Right lung (tissue), 5 donors: ENCODE measurements around the gene MACROH2A2. TPM values are rescaled to one million over a fixed set of nuclear protein-coding genes. Genes with fewer than 3 reads are reported as not detected.
"Not testable (repeated sequence)": the region's sequence is repeated elsewhere in the genome, so short reads cannot be mapped to it uniquely, and the experiment has no call there.

Experiments used
- DNase-seq, 2 donors: peaks; one replicate each; pipeline ENCODE4 v3.0.0-alpha.2; 2013
- polyA plus RNA-seq, 5 donors: library from polyadenylated mRNA; unstranded; fragments of 120-200 nt; gene quantifications; one replicate each; pipeline versions ENCODE4 v1.2.1 to v1.2.3, GENCODE V29; 2013; ENCODE audit warnings: inconsistent platforms in 1 of 5, low replicate concordance in 1 of 5; ENCODE audit not compliant: insufficient read length in 5 of 5, insufficient read depth in 1 of 5

MACROH2A2 gene
- polyA plus RNA-seq, 5 donors: 69.3 to 78.0 (median 71.6) TPM

GRCh38 chr10:70063418-70064098 is 10.9 kb downstream of the MACROH2A2 start:
- DNase-seq: no peak

DNA sequence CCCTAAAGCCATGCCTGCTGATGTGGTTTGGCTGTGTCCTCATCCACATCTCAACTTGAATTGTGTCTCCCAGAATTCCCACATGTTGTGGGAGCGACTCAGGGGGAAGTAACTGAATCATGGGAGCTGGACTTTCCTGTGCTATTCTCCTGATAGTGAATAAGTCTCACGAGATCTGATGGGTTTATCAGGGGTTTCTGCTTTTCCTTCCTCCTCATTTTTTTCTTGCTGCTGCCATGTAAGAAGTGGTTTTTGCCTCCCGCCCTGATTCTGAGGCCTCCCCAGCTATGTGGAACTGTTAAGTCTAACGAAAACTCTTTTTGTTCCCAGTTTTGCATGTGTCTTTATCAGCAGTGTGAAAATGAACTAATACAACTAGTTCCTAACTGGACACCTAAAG is 11.8 kb downstream of the MACROH2A2 start:
- DNase-seq: no peak

GRCh38 chr10:70066190-70066589 is 13.5 kb downstream of the MACROH2A2 start:
- no peak for DNase-seq

GRCh38 chr10:70067586-70067985 is 14.9 kb downstream of the MACROH2A2 start:
- no peak for DNase-seq

- no peak for DNase-seq
Measured at GRCh38 chr10:70068925-70069324, 16.3 kb downstream of the MACROH2A2 start.

- no peak for DNase-seq
Measured at GRCh38 chr10:70069346-70069745, 16.7 kb downstream of the MACROH2A2 start.

DNA sequence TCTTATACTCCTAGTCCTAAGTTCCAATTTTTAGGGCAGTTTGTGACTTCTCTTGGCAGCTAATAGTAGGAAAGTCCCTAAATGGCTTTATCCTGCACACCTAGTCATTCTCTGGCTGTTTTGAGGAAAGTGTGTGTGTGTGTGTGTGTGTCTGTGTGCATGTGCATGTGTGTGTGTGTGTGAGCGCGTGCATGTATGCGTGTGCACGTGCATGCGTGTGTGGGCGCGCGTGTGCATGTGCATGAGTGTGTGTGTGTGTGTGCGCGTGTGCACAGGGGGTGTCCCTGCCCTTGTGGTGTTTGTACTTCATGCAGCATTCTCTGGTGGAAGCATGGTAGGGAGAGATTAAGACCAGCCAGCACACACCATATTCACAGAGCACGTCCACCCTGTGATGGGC is 18.2 kb downstream of the MACROH2A2 start:
- no peak for DNase-seq

DNA sequence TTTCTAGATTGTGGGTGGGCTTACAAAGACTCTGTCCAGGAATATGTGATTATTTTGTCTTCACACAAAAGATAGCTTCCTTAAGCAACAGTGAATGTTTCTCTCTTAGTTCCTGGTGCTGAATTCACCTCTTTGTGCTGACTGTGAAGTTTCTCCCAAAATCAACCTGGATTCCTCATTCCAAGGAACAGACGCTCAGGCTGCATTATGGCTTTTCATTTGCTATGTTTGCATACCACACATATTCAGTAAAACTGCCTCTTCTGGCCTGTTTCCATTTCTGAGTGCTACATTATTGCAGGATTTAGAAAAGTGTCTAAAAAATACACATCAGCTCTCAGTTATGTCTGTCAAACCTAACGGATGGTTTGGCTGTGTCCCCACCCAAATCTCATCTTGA is 21.5 kb downstream of the MACROH2A2 start:
- no peak for DNase-seq

DNA sequence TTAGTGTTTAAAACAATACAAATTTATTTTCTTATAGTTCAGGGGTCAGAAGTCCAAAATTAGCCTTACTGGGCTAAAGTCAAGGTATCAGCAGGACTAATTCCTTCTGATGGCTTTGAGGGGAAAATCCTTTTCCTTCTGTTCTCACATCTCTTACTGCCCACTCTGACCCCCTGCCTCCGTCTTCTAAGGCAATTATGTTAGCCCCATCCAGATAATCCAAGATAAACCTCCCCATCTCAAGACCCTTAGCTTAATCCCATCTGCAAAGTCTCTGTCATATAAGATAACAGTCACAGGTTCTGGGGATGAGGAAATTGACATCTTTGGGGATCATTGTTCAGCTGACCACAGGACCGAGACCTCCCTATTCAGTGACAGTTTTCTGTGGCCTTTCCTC is 22.3 kb downstream of the MACROH2A2 start:
- no peak for DNase-seq

GRCh38 chr10:70078329-70078728 is 25.7 kb downstream of the MACROH2A2 start:
- no peak for DNase-seq

- DNase-seq: no peak
Measured at GRCh38 chr10:70078937-70079336, 26.3 kb downstream of the MACROH2A2 start.

DNA sequence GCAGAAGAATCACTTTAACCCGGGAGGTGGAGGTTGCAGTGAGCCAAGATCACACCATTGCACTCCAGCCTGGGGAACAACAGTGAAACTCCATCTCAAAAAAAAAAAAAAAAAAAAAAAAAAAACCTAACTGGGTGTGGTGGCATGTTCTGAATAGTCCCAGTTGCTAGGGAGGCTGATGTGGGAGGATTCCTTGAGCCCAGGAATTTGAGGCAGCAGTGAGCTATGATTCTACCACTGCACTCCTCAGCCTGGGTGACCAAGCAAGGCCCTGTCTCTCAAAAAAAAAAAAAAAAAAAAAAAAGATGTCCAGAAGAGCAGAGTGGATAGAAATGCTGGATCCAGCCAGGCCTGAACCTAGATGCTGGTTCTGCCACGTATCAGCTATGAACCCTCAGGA is 28.1 kb downstream of the MACROH2A2 start:
- not testable (repeated sequence) for DNase-seq

- DNase-seq: no peak
Measured at GRCh38 chr10:70084189-70084588, 31.5 kb downstream of the MACROH2A2 start.

GRCh38 chr10:70085975-70086613 is 33.4 kb downstream of the MACROH2A2 start:
- DNase-seq: no peak

- peak; percentile 4 to 11 for DNase-seq
Measured at GRCh38 chr10:70087616-70088307, 35.1 kb downstream of the MACROH2A2 start.

GRCh38 chr10:70088308-70088698 is 35.7 kb downstream of the MACROH2A2 start:
- DNase-seq: no peak

DNA sequence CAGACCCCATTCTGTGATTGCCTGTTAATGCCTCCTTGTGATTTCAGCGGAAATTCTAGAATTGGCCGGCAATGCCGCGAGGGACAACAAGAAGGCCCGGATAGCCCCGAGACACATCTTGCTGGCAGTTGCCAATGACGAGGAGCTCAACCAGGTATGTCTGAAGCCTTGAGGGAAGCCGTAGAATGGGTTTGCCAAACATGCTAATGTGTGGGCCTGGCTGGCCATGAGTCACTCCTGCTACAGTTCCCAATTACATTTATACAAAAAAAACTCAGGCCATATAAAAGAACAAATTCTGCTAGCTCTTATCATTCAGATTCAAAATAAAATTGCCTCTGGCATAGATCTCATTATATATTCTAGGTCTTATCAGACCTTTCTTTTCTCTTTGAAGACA is 37.4 kb downstream of the MACROH2A2 start:
- DNase-seq: no peak

- no peak for DNase-seq
Measured at GRCh38 chr10:70090951-70091350, 38.3 kb downstream of the MACROH2A2 start.

GRCh38 chr10:70092389-70092718 is 39.7 kb downstream of the MACROH2A2 start:
- DNase-seq: no peak

DNA sequence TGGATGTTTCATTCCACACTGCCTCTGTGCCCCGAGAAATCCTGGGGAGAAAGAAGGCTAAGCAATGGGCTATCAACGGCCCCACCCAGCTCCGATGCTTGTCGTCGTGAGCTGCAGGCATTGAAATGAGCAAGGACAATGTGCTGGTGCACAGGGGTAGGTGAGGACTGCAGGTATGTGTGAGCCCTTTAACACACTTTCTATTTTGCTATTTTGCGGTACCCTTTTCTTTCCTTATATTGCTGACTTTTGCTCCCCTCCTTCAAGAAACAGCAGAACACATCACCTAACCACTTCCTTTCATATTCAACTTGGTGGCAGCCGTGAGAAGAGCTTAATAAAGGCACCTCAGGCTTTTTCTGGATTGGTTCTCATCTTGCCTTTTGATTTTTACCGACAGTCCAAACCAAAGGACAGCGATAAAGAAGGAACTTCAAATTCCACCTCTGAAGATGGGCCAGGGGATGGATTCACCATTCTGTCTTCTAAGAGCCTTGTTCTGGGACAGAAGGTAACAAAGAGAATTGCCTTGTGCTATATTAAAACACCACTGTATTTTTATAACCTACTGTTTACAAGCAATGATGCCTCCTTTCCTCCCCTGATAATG is 40.8 kb downstream of the MACROH2A2 start:
- DNase-seq: no peak

GRCh38 chr10:70094250-70094649 is 41.6 kb downstream of the MACROH2A2 start:
- no peak for DNase-seq

DNA sequence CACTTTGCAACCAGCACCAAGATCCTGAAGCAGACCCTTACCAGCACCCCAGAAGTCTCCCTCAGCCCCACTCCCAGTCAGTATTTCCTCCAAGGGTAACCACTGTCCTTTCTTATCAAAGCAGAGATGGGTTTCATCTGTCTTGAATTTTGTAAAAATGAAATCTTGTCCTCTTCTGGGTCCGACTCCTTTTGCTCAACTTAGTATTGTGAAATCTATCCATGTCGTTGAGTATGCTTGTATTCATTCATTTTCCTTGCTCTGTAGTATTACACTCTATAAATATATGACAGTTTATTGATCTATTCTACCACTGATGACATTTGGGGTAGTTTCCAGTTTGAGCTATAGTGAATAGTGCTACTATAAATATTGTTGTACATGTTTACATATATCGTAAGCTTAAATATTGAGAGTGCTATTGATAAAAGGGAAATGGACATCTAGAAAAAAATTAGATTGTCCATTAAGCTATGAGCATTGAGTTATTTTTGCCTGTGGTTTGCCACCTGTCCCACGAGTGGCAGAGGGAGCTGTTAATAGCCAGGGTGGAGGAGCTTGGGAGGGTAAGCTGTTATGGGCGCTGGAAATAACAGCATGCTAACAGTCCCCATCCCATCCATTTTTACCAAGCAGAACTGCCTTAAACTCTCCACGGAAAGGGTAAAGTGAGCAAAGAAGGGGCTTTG is 43.5 kb downstream of the MACROH2A2 start:
- DNase-seq: no peak
